Smooth muscle cell (in vitro differentiated cells): ENCODE data around the gene ARHGAP15. TPM values are rescaled to one million over a fixed set of nuclear protein-coding genes. Genes with fewer than 3 reads are reported as not detected.

ENCODE experiments used
- DNase-seq: peaks from one replicate; lab custom pipeline; 2025; ENCODE audit not compliant: unreplicated experiment; lab: John Stamatoyannopoulos, UW
- H2AFZ ChIP-seq: fragments of 200-600 bp; sonication (generic); 2 replicates; pipeline ENCODE4 v1.6.0; 2016; ENCODE audit warnings: antibody characterized with exemption, low read depth, mild to moderate bottlenecking
- H3F3A ChIP-seq: fragments of 200-600 bp; sonication (generic); 2 replicates; pipeline ENCODE4 v1.6.0; 2017; ENCODE audit warnings: antibody characterized with exemption, low read depth
- H3K27ac ChIP-seq: fragments of 200-600 bp; sonication (generic); 2 replicates; pipeline ENCODE4 v1.5.1; 2016; ENCODE audit warnings: low read depth, mild to moderate bottlenecking
- H3K27me3 ChIP-seq: fragments of 200-600 bp; sonication (generic); 2 replicates; pipeline ENCODE4 v1.6.1; 2016; ENCODE audit warnings: low read depth, mild to moderate bottlenecking
- H3K36me3 ChIP-seq: fragments of 200-600 bp; sonication (generic); 2 replicates; pipeline ENCODE4 v1.5.1; 2016; ENCODE audit warnings: low read depth
- H3K4me1 ChIP-seq: fragments of 200-600 bp; sonication (generic); 2 replicates; pipeline ENCODE4 v1.5.1; 2016; ENCODE audit warnings: low read depth
- H3K4me2 ChIP-seq: fragments of 200-600 bp; sonication (generic); 2 replicates; pipeline ENCODE4 v1.6.0; 2016; ENCODE audit warnings: mild to moderate bottlenecking
- H3K4me3 ChIP-seq: fragments of 200-600 bp; sonication (generic); 2 replicates; pipeline ENCODE4 v1.5.1; 2016; ENCODE audit warnings: mild to moderate bottlenecking
- H3K79me2 ChIP-seq: fragments of 200-600 bp; sonication (generic); 2 replicates; pipeline ENCODE4 v1.6.0; 2016; ENCODE audit warnings: low read depth, mild to moderate bottlenecking
- H3K9ac ChIP-seq: fragments of 200-600 bp; sonication (generic); 2 replicates; pipeline ENCODE4 v1.6.0; 2016; ENCODE audit warnings: low read depth
- H3K9me3 ChIP-seq: fragments of 200-600 bp; sonication (generic); replicated peaks from 2 replicates; pipeline ENCODE4 v1.5.1; 2016; ENCODE audit warnings: low read depth
- H4K20me1 ChIP-seq: fragments of 200-600 bp; sonication (generic); 2 replicates; pipeline ENCODE4 v1.6.0; 2016; ENCODE audit warnings: low read depth
- WGBS: methylation state at CpG from one replicate; pipeline ENCODE4 v1.1.7; 2016; ENCODE audit warnings: low lambda C conversion rate; 5-methylcytosine and 5-hydroxymethylcytosine counted together
- polyA plus RNA-seq: library from polyadenylated mRNA; unstranded; fragments of >200 nt; fragmentation: Nextera tagmentation; extraction: Ambion mirVana; gene quantifications from 2 replicates; pipeline ENCODE4 v1.2.1, GENCODE V29; 2016
- total RNA-seq: library from RNA; depleted of rRNA; stranded (reverse); fragments of >200 nt; gene quantifications from 2 replicates; pipeline ENCODE4 v1.2.3, GENCODE V29; 2014
- TF ChIP-seq, protein P1 (sequence below): fragments of 200-600 bp; sonication (generic); IDR thresholded peaks from 2 replicates; pipeline ENCODE4 v1.5.1; 2017; ENCODE audit warnings: borderline replicate concordance, mild to moderate bottlenecking, antibody characterized with exemption; ENCODE audit not compliant: insufficient read depth, poor library complexity, severe bottlenecking

ARHGAP15 gene
- total and polyA plus RNA-seq, 2 experiments from 2014 or later: not detected

DNA sequence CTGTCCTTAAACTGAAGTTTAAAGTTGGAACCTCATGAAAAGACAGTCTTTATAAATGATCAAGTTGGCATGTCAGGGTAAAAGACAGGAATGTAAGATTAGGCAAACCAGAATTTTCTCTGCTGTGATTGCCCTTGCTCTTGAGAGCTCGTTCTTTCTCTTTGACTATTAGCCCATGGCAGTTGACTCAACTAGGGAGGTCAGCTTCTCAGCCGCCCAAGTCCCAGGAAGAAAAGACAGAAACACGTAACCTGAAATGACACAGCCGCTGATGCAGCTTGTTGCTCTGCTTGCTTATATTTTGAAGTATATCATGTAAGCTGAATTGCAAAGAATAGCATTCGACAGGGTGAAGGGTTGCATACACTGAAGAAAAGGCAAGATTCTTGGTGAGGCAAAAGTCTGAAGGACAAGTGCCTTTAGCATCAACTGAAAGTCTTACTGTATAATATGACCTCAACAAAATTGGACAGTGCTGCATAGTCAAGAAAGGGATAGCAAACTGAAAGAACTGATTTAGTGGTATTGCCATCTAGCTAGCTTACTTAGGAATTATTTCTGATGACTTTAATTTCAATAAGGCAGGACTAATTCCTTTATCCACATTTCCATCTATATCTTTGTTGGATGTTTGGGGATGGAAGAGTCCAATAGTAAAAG lies 54.7 kb downstream of the ARHGAP15 start:
- Histone ChIP-seq H3K27ac (no peak overlapping the region), H3K4me3 (no peak overlapping the region), H3K79me2 (no peaks in the 10 kb centered on the region), H3K4me1 (no peaks in the 10 kb centered on the region), H2AFZ (no peak overlapping the region), H3F3A (no peaks in the 10 kb centered on the region), H3K9ac (no peak overlapping the region), H3K36me3 (no peaks in the 10 kb centered on the region), H3K4me2 (no peak overlapping the region), H4K20me1 (no peaks in the 10 kb centered on the region), H3K9me3 (peaks cover 7% of the 10 kb centered on the region), H3K27me3 (no peaks in the 10 kb centered on the region)
- TF ChIP-seq, protein P1, sequence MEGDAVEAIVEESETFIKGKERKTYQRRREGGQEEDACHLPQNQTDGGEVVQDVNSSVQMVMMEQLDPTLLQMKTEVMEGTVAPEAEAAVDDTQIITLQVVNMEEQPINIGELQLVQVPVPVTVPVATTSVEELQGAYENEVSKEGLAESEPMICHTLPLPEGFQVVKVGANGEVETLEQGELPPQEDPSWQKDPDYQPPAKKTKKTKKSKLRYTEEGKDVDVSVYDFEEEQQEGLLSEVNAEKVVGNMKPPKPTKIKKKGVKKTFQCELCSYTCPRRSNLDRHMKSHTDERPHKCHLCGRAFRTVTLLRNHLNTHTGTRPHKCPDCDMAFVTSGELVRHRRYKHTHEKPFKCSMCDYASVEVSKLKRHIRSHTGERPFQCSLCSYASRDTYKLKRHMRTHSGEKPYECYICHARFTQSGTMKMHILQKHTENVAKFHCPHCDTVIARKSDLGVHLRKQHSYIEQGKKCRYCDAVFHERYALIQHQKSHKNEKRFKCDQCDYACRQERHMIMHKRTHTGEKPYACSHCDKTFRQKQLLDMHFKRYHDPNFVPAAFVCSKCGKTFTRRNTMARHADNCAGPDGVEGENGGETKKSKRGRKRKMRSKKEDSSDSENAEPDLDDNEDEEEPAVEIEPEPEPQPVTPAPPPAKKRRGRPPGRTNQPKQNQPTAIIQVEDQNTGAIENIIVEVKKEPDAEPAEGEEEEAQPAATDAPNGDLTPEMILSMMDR: no peak
- 91% methylated on average over 5 of the region's 5 CpGs for WGBS
- no peak for DNase-seq

- Histone ChIP-seq H4K20me1 (no peaks in the 10 kb centered on the region), H3K27me3 (no peaks in the 10 kb centered on the region), H3F3A (no peaks in the 10 kb centered on the region), H3K79me2 (no peaks in the 10 kb centered on the region), H3K27ac (no peak overlapping the region), H3K9ac (no peak overlapping the region), H3K36me3 (no peaks in the 10 kb centered on the region), H3K9me3 (no peaks in the 10 kb centered on the region), H3K4me2 (no peak overlapping the region), H3K4me1 (no peaks in the 10 kb centered on the region), H3K4me3 (no peak overlapping the region), H2AFZ (no peak overlapping the region)
- no peak for DNase-seq
- WGBS: 91% methylated on average over 3 of the region's 3 CpGs
- TF ChIP-seq, protein P1: no peak
Measured at GRCh38 chr2:143186876-143187275, 57.7 kb downstream of the ARHGAP15 start.

DNA sequence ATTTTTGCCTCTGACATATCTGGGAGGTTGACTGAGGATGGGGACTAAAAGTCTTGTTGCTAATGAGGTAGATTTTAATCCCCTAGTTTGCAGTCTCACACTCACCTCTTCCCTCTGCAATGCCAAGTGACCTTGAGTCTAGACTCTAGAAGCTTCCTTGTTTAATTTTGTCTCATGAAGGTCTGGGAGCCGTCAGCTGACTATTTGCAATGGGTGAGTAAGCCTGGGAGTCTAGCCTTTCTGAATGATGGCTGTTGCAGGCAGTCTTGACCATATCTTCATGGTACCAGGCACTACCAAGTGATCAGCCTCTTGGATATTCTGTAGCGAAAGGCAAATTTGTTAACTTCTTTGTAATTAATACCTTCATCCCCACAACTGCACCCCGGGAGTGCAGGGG lies 61.2 kb downstream of the ARHGAP15 start:
- no peak overlapping the region for H3K4me2 ChIP-seq
- no peak overlapping the region for H3K9ac ChIP-seq
- TF ChIP-seq, protein P1: no peak
- H3K4me1 ChIP-seq: no peaks in the 10 kb centered on the region
- no peak overlapping the region for H2AFZ ChIP-seq
- no peak overlapping the region for H3K27ac ChIP-seq
- H4K20me1 ChIP-seq: no peaks in the 10 kb centered on the region
- H3K27me3 ChIP-seq: no peaks in the 10 kb centered on the region
- 92% methylated on average over 3 of the region's 3 CpGs for WGBS
- DNase-seq: no peak
- no peaks in the 10 kb centered on the region for H3K36me3 ChIP-seq
- H3K79me2 ChIP-seq: no peaks in the 10 kb centered on the region
- H3K4me3 ChIP-seq: no peak overlapping the region
- H3K9me3 ChIP-seq: no peaks in the 10 kb centered on the region
- H3F3A ChIP-seq: no peaks in the 10 kb centered on the region

- TF ChIP-seq, protein P1: no peak
- no peak for DNase-seq
- Histone ChIP-seq H3K4me3 (no peak overlapping the region), H4K20me1 (no peaks in the 10 kb centered on the region), H3K36me3 (no peaks in the 10 kb centered on the region), H3K79me2 (no peaks in the 10 kb centered on the region), H3K27me3 (peaks cover 13% of the 10 kb centered on the region), H3K4me1 (no peaks in the 10 kb centered on the region), H3K4me2 (no peak overlapping the region), H3K9me3 (no peaks in the 10 kb centered on the region), H3K27ac (no peak overlapping the region), H3F3A (no peaks in the 10 kb centered on the region), H2AFZ (no peak overlapping the region), H3K9ac (no peak overlapping the region)
- WGBS: 100% methylated on average over 1 of the region's 1 CpG
Measured at GRCh38 chr2:143192106-143192505, 62.9 kb downstream of the ARHGAP15 start.
